Effector CD8-positive, alpha-beta T cell (primary cell): ENCODE data around the gene ZBTB46.
"Not testable (repeated sequence)": the region's sequence is repeated elsewhere in the genome, so short reads cannot be mapped to it uniquely, and the experiment has no call there.

Experiments
- DNase-seq: peaks from one replicate; lab custom pipeline; 2025; lab: John Stamatoyannopoulos, UW

The ZBTB46 gene

DNA sequence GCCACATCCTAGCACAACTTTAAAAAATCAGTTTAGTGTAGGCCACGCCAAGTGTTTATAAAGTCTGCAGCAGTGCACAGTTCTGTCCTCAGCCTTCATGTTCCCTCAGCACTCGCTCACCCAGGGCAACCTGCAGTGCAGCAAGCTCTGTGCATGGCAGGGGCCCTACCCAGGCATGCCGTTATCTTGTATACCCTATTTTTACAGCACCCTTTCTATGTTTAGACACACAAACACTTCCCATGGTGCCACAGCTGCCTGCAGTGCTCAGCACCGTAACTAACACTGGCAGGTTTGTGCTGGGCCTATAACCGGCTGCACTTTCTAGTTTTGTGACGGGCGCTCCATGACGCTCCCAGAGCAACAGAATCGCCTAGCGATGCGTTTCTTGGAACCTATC, 43.8 kb downstream of the ZBTB46 start:
- DNase-seq = no peak

DNA sequence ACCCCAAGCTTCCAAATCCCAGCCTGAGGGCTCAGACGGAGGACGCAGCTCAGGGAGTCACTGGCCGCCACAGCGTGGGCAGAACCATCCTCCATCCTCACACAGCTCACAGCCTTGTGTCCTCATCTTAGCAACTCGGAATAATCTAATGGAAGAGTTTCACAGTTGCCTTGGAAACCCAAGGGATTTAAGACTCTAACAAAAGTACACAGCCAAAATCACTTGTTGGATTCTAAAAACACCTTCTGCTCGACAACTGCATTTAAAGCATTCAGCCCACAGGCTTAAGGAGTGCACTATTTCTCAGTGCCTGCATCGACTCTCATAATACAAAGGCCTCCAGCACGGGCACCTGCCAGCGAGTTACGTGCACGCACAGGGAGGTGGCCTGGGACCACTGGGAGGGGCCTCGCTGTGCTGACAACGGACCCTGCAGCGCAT, 45.4 kb downstream of the ZBTB46 start:
- no peak for DNase-seq

DNA sequence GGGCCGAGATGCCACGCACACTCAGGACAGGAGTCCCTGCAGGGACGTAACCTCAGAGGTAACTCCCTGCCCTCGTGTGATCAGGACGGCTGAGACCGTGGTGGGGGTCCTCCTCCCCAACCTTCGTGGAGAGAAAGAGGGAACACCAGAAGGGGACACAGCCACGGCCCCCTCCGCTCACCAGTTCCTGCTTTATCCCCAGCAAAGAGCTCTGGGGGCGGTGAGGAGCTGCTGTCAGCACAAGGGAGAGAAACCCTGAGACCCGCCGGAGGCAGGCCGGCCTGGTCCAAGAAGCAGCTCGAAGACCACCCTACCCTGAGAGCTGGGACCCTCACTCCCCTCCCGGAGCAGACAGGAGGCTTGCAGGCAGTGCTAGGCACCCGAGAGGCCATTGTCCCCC, 47.1 kb downstream of the ZBTB46 start:
- DNase-seq = no peak

GRCh38 chr20:63782521-63782971, 48.5 kb downstream of the ZBTB46 start:
- DNase-seq = no peak

- DNase-seq = peak; percentile 59
Measured at GRCh38 chr20:63782051-63782471, 49.0 kb downstream of the ZBTB46 start.

- DNase-seq = no peak
Measured at GRCh38 chr20:63781181-63781580, 49.9 kb downstream of the ZBTB46 start.

DNA sequence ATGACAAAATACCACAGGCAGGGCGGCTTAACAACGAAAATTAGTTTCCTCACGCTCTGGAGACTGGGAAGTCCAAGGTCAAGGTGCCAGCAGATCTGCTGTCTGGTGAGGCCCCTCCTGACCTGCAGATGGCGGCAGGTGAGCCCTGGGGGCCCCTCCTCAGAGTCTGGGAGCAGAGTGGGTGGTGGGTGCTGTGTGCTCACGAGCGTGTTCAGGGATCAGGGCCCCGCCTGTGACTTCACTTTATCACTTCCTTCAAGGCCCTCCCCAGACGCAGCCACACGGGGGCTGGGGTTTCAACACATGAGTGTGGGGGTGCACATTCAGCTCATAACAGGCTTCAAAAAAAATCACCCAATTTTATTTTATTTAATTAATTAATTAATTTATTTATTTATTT, 52.2 kb downstream of the ZBTB46 start:
- no peak for DNase-seq

DNA sequence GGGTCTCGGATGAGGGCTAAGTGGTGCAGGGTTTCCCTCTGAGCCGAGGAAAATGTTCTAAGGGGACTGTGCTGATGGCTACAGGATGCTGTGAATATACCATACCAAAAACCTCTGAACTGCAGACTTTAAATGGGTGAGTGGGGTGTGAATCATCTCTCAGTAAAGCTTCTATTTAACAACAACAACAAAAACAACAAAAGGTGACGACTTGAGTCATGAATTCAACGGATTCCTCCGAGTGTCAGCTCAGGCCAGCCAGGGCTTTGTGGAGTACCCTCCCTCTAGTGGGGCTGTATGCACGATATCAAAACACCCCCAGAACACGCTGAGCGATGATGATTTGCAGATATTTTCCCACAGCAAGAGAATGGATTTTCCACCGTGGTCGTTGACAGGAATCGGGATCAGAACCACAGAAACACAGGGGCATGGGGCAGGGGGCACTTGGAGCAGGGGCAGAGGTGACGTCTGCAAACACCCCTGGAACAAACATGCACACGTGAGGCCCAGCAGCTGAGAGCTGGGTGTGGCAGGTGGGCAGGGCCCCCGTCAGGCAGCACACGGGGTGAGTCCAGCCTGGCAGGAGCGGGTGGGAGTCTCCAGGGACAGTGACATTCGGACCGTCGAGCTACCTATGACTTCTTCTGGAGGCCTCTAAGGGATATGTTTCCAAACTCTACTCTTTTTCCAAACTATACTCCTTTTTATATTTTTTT, 52.9 kb downstream of the ZBTB46 start:
- DNase-seq = no peak

DNA sequence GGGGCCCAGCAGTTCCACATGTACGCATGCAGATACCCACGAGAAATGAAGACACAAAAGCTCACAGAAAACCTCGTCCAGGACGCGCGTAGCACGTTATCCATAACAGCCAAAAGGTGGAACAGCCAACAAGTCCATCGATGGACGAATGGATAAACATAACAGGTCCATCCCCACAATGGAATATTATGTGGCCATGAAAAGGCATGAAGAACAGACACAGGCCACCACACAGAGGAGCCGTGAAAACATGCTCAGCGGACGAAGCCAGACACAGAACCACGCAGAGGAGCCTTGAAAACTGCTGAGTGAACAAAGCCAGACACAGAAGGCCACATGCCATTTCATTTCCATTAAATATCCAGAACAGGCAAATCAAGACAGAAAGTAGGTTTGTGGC, 53.5 kb downstream of the ZBTB46 start:
- no peak for DNase-seq

- not testable (repeated sequence) for DNase-seq
Measured at GRCh38 chr20:63776875-63777274, 54.2 kb downstream of the ZBTB46 start.

- peak; percentile 23 for DNase-seq
Measured at GRCh38 chr20:63775096-63775978, 55.7 kb downstream of the ZBTB46 start.

- no peak for DNase-seq
Measured at GRCh38 chr20:63774306-63774705, 56.8 kb downstream of the ZBTB46 start.

- no peak for DNase-seq
Measured at GRCh38 chr20:63773571-63774241, 57.4 kb downstream of the ZBTB46 start.

GRCh38 chr20:63772781-63773518, 58.1 kb downstream of the ZBTB46 start:
- DNase-seq = no peak

- DNase-seq = no peak
Measured at GRCh38 chr20:63771046-63771707, 59.9 kb downstream of the ZBTB46 start.

DNA sequence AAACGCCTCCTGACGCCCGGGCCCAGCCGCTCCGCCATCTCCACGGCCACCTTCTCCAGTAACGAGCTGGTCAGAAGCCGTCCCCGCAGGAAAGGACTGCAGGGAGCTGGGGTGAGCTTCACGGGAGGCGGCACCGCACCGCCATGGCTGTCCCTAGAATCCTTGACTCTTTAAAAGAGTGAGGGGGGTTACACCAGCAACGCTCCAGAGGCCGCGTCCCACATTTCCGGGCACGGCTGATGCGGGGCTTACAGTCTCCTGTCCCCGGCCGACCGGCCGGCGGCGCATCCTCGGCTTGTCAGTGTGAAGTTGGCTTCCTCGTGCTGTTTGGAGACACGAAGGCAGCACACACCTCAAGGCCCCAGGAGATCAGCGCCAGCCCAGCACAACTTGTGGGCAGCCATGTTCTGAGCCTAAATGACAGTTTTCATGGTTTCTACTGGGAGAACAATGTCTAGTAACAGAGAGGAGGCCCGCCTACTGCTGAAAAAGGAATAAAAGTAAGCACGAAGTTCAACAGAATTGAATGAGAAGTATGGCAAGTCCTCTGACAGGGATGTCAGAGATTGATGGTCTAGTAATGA, 61.1 kb downstream of the ZBTB46 start:
- no peak for DNase-seq

DNA sequence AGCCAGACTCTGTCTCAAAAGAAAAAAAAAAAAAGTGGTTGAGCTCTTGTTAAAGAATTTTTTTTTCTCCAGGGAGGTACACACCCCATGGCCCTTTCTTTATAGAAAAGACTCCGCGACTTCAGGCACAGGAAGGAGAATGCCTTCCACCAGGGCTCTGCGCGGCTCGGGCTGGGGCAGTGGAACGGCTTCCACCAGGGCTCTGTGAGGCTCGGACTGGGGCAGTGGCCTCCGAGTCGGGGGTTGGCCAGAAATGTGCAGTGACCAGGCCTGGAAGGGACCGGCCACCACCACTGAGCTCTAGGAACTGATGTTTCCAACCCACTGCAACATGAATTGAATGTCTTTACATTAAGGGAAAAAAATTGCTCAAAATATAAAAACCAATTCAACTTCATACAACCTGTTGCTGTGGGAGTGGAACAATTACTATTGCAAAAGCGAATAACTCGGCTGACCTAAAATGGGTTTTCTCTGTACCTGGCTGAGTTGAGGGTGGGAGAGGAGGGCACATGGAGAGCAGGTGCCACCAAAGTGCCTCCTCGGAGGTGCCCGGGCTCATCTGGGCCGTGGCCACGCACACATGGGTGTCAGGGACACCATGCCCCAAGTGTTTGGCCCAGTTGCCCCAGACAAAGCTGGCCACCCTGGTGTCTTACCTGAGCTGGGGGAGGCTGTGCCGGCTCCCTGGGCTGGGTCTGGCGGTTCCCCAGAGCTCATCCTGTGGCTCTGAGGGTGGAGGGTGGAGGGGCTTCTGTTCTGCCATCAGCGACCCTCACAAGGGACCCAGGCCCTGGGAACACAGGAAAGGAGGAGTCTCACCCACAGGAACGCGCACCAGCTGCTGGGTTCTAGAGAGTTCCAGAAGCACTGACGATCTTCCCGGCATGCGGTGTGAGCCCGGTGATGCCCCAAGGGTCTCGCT, 62.2 kb downstream of the ZBTB46 start:
- no peak for DNase-seq

DNA sequence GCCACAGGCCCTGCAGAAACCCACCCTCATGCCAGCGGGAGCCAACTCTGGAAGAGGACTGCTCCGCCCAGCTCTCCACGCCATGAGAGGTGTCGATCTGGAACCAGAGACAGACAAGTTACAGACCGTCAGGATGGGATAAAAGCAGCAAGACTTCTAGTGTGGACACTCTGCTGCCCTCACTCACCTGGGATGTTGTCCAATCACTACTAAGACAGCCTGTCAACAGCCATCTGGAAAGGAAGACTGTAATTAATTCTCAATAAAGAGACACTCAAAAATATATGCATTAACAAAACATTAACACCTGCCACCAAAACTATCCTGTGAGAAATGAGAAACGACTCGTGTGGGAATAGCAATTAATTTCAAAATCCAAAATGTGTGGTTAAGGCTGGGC, 63.2 kb downstream of the ZBTB46 start:
- no peak for DNase-seq

DNA sequence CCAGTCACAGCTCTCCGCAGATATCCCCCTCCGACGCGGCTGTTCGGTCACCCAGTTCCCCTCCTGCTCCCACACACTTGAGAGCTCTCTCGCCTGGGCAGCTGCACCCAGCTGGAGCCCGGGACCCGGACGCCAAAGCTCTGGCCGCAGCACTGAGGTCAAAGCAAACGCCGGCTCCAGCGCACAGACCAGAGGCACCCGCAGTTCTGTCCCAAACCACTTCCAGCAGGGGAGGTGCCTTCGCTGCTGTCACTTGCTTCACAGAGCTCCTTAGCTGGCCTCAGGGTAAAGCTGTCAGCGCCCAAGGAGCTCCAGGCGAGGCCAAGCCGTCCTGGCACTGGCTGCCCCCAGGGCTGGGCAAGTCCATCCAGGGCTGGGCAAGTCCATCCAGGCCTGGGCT, 63.6 kb downstream of the ZBTB46 start:
- DNase-seq = no peak
